DOHH2 (cell line): Measurements from ENCODE around the gene DTNB.

Experiments
- CTCF ChIP-seq: fragments of 200-600 bp; sonication (generic); IDR thresholded peaks from one replicate; pipeline ENCODE4 v1.5.1; 2014; ENCODE audit warnings: antibody characterized with exemption, mild to moderate bottlenecking, low read depth, low read length; ENCODE audit not compliant: poor library complexity, severe bottlenecking
- EZH2phosphoT487 ChIP-seq: fragments of 200-600 bp; sonication (generic); IDR thresholded peaks from 2 replicates; pipeline ENCODE4 v1.6.1; 2017; ENCODE audit warnings: borderline replicate concordance, mild to moderate bottlenecking, antibody characterized with exemption, low read length, moderate library complexity, mixed read lengths

- TF ChIP-seq CTCF (no peak), EZH2phosphoT487 (no peak)
Measured at GRCh38 chr2:25417715-25418369, 255.5 kb downstream of the DTNB start.
